ENCODE measurements around the gene THAP8. TPM values are rescaled to one million over a fixed set of nuclear protein-coding genes. Genes with fewer than 3 reads are reported as not detected.

The THAP8 gene
- total and polyA plus RNA-seq, 10 of the 15 experiments (the other 5 are each of a cell fraction or from before 2014, with no cell fraction given) = 0.24 to 4.4 (median 2.6) TPM

DNA sequence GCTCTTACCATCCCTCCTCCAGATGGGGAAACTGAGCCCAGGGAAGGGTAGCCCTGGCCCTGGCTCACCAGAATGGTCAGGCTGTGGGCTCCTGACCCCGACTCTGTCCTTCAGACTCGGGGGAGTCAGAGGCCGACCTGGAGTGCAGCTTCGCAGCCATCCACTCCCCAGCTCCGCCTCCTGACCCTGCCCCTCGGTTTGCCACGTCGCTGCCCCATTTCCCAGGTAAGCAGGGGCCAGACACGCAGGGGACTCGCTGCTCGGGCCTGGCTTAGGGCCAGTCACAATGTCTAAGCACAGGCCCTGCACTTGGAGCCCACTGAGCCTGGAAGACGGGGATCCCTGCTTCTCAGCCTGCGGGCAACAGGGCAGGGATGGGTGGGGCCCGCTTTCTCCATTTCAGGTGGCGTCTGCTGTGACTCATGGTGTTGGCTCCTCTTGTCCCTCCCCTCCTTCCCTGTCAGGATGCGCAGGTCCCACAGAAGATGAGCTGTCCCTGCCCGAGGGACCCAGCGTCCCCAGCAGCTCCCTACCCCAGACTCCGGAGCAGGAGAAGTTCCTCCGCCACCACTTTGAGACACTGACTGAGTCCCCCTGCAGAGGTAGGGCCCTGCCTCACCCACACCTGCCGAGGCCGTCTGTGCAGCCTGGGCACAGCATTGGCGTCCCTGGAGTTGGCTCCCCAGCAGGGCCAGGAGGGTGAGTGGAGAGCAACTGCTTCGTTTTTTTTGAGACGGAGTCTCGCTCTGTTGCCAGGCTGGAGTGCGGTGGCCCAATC lies 47.7 kb upstream of the THAP8 start (continued):
- TF ChIP-seq MYC (IDR thresholded peaks at IDR 0.05; ENCODE audit: insufficient read depth, insufficient read length, insufficient replicate concordance, low read length, severe bottlenecking) (no peak), STAT1 (conservative IDR thresholded peaks at IDR 0.05) (no peak), ETV6 (conservative IDR thresholded peaks at IDR 0.05 in 1 of 2, IDR thresholded peaks at IDR 0.05 in 1 of 2; ENCODE audit: borderline replicate concordance in 1 of 2, low read depth in 1 of 2) (no peak), NR2F1 (conservative IDR thresholded peaks at IDR 0.05) (no peak), CREM (IDR thresholded peaks at IDR 0.05; ENCODE audit: low read depth) (no peak), NRF1 (conservative IDR thresholded peaks at IDR 0.05; ENCODE audit: low read depth, low read length) (no peak), HDAC2 (IDR thresholded peaks at IDR 0.05) (no peak)
- TF ChIP-seq, protein P1, sequence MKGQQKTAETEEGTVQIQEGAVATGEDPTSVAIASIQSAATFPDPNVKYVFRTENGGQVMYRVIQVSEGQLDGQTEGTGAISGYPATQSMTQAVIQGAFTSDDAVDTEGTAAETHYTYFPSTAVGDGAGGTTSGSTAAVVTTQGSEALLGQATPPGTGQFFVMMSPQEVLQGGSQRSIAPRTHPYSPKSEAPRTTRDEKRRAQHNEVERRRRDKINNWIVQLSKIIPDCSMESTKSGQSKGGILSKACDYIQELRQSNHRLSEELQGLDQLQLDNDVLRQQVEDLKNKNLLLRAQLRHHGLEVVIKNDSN (IDR thresholded peaks at IDR 0.05; ENCODE audit: borderline replicate concordance, extremely low read length, insufficient read depth, low read depth, low read length) = no peak
- TF ChIP-seq, protein P2, sequence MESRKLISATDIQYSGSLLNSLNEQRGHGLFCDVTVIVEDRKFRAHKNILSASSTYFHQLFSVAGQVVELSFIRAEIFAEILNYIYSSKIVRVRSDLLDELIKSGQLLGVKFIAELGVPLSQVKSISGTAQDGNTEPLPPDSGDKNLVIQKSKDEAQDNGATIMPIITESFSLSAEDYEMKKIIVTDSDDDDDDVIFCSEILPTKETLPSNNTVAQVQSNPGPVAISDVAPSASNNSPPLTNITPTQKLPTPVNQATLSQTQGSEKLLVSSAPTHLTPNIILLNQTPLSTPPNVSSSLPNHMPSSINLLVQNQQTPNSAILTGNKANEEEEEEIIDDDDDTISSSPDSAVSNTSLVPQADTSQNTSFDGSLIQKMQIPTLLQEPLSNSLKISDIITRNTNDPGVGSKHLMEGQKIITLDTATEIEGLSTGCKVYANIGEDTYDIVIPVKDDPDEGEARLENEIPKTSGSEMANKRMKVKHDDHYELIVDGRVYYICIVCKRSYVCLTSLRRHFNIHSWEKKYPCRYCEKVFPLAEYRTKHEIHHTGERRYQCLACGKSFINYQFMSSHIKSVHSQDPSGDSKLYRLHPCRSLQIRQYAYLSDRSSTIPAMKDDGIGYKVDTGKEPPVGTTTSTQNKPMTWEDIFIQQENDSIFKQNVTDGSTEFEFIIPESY (IDR thresholded peaks at IDR 0.05) = no peak
